ENCODE results near the gene GPC5. TPM values are rescaled to one million over a fixed set of nuclear protein-coding genes. Genes with fewer than 3 reads are reported as not detected.

Gene GPC5
- total RNA-seq, 2 experiments from 2014 or later, result 2.4 TPM; not detected in 1

- Histone ChIP-seq H3K79me2 (ENCODE audit: insufficient read depth, low read depth, low read length) (no peaks in the 10 kb centered on the region), H3K9me3 (ENCODE audit: low read length) (0 out of 2 replicates have a peak, but pooled peaks cover 4% of the 10 kb centered on the region), H2AFZ (ENCODE audit: low read length) (no peak overlapping the region), H3K36me3 (ENCODE audit: insufficient read depth, low read length) (no peaks in the 10 kb centered on the region), H3K4me1 (ENCODE audit: insufficient read depth, low read length, poor library complexity, severe bottlenecking) (no peaks in the 10 kb centered on the region), H4K20me1 (ENCODE audit: insufficient read depth, low read length) (no peaks in the 10 kb centered on the region), H3K4me2 (ENCODE audit: low read length) (no peak overlapping the region), H3K27ac (ENCODE audit: low read depth, low read length, poor library complexity, severe bottlenecking) (no peak overlapping the region), H3K9me2 (ENCODE audit: insufficient read depth, low read length) (peaks cover 6% of the 10 kb centered on the region), H3K4me3 (ENCODE audit: low read depth, low read length, poor library complexity, severe bottlenecking) (no peak overlapping the region)
- POLR2A ChIA-PET, result interaction anchor here (0.7 to 1.2 kb wide), 3 partner anchors 17 to 27 kb away, joined by 3 to 4 read pairs (median 3); no protein-coding TSS in a partner anchor
- CTCF ChIA-PET (ENCODE audit: unreplicated experiment), result no interaction called here
- TF ChIP-seq EZH2phosphoT487 (IDR thresholded peaks at IDR 0.05; ENCODE audit: borderline replicate concordance, low read depth, low read length) (no peak), CTCF (conservative IDR thresholded peaks at IDR 0.05; ENCODE audit: low read length) (no peak)
- no peak for DNase-seq (ENCODE audit: low spot score)
- BruUV-seq (replicated peaks), result no TSS peak
- intact Hi-C loops (cut with micrococcal nuclease; ENCODE audit: unreplicated experiment), result no loop called here
Measured at GRCh38 chr13:92255526-92255925, 857.1 kb downstream of the GPC5 start.

DNA sequence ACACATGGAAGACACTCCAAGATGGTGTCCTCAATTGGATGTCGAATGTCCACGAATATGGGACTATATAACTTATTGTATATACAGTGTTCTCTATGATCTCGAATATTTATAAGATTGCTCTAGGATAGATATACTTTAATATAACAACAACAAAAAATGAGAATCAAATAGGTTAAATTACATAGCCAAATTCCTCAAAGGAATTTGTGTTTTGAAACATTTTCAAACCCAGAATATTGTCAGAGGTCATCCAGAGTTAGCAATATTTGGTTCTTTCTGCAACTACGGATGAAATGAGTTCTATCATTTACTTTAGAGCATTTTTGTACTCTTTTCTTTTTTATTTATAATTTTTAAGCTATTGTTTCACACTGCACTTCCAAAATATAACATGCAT lies 857.8 kb downstream of the GPC5 start:
- no peaks in the 10 kb centered on the region for H3K36me3 ChIP-seq (ENCODE audit: insufficient read depth, low read length)
- H3K27ac ChIP-seq (ENCODE audit: low read depth, low read length, poor library complexity, severe bottlenecking), result no peak overlapping the region
- intact Hi-C loops (cut with micrococcal nuclease; ENCODE audit: unreplicated experiment), result no loop called here
- no peaks in the 10 kb centered on the region for H3K79me2 ChIP-seq (ENCODE audit: insufficient read depth, low read depth, low read length)
- 0 out of 2 replicates have a peak, but pooled peaks cover 4% of the 10 kb centered on the region for H3K9me3 ChIP-seq (ENCODE audit: low read length)
- no peak for TF ChIP-seq EZH2phosphoT487 (IDR thresholded peaks at IDR 0.05; ENCODE audit: borderline replicate concordance, low read depth, low read length)
- no peak for TF ChIP-seq CTCF (conservative IDR thresholded peaks at IDR 0.05; ENCODE audit: low read length)
- no peak for DNase-seq (ENCODE audit: low spot score)
- H3K4me2 ChIP-seq (ENCODE audit: low read length), result no peak overlapping the region
- CTCF ChIA-PET (ENCODE audit: unreplicated experiment), result no interaction called here
- no peak overlapping the region for H3K4me3 ChIP-seq (ENCODE audit: low read depth, low read length, poor library complexity, severe bottlenecking)
- H3K4me1 ChIP-seq (ENCODE audit: insufficient read depth, low read length, poor library complexity, severe bottlenecking), result no peaks in the 10 kb centered on the region
- H2AFZ ChIP-seq (ENCODE audit: low read length), result no peak overlapping the region
- peaks cover 6% of the 10 kb centered on the region for H3K9me2 ChIP-seq (ENCODE audit: insufficient read depth, low read length)
- no peaks in the 10 kb centered on the region for H4K20me1 ChIP-seq (ENCODE audit: insufficient read depth, low read length)
- no TSS peak for BruUV-seq (replicated peaks)
- POLR2A ChIA-PET, result interaction anchor here (1.2 to 1.5 kb wide), 3 partner anchors 11 to 26 kb away, joined by 3 to 5 read pairs (median 4); no protein-coding TSS in a partner anchor

DNA sequence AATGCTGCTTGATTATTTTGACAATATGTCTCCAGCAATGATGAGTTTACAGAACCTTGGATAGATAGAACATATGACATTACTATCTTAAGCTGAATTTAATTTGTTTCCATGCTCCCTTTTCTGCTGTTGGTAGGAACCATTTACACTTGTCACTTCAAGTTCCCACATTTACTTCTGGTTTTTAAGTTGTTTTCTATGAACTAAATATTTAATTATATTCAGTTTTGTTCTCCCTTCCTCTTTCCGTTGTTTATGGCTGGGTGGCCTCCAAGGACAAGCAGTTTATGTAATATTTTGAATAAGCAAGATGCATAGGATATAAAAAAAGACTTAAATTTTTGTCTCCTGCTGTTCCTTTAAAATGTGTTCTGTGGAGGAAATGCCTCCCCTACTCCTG lies 860.6 kb downstream of the GPC5 start:
- H3K4me2 ChIP-seq (ENCODE audit: low read length), result no peak overlapping the region
- H3K9me2 ChIP-seq (ENCODE audit: insufficient read depth, low read length), result peaks cover 6% of the 10 kb centered on the region; the same call in 1 of the 2 replicates
- BruUV-seq (replicated peaks), result no TSS peak
- POLR2A ChIA-PET, result interaction anchor here (1.5 to 3.3 kb wide), 3 partner anchors 11 to 148 kb away, joined by 5 to 19 read pairs (median 6); no protein-coding TSS in a partner anchor
- CTCF ChIA-PET (ENCODE audit: unreplicated experiment), result no interaction called here
- no peak for DNase-seq (ENCODE audit: low spot score)
- no peak overlapping the region for H3K4me3 ChIP-seq (ENCODE audit: low read depth, low read length, poor library complexity, severe bottlenecking)
- intact Hi-C loops (cut with micrococcal nuclease; ENCODE audit: unreplicated experiment), result no loop called here
- H4K20me1 ChIP-seq (ENCODE audit: insufficient read depth, low read length), result no peaks in the 10 kb centered on the region
- H3K27ac ChIP-seq (ENCODE audit: low read depth, low read length, poor library complexity, severe bottlenecking), result no peak overlapping the region
- H2AFZ ChIP-seq (ENCODE audit: low read length), result no peak overlapping the region
- TF ChIP-seq CTCF (conservative IDR thresholded peaks at IDR 0.05; ENCODE audit: low read length) (no peak), EZH2phosphoT487 (IDR thresholded peaks at IDR 0.05; ENCODE audit: borderline replicate concordance, low read depth, low read length) (no peak)
- no peaks in the 10 kb centered on the region for H3K4me1 ChIP-seq (ENCODE audit: insufficient read depth, low read length, poor library complexity, severe bottlenecking)
- no peaks in the 10 kb centered on the region for H3K79me2 ChIP-seq (ENCODE audit: insufficient read depth, low read depth, low read length)
- 0 out of 2 replicates have a peak, but pooled peaks cover 4% of the 10 kb centered on the region for H3K9me3 ChIP-seq (ENCODE audit: low read length)
- H3K36me3 ChIP-seq (ENCODE audit: insufficient read depth, low read length), result no peaks in the 10 kb centered on the region

Measured in OCI-LY7 (cell line).